Activated gamma-delta T cell treated with anti-CD3 and anti-CD28 coated beads, Interleukin-2, amount 50 U/mL, for 16 hours (primary cell): Measurements from ENCODE around the gene SEC22C.
"Not testable (repeated sequence)": the region's sequence is repeated elsewhere in the genome, so short reads cannot be mapped to it uniquely, and the experiment has no call there.

Source experiments
- DNase-seq: peaks from one replicate; pipeline ENCODE4 v3.0.0-alpha.2; 2020; ENCODE audit warnings: low read depth

Gene SEC22C

DNA sequence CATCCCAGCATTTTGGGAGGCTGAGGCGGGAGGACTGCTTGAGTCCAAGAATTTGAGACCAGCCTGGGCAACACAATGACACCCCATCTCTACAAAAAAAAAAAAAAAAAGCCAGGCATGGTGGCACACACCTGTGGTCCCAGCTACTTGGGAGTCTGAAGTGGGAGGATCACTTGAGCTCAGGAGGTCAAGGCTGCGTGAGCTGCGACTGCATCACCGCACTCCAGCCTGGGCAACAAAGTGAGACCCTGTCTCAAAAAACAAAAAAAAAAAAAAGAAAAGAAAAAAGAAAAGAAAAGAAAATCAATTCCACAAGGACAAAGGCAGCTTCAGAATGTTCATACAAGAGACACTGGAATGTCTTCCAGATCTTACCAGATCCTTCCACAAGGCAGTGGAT is 2.4 kb downstream of the SEC22C start:
- DNase-seq, result not testable (repeated sequence)

DNA sequence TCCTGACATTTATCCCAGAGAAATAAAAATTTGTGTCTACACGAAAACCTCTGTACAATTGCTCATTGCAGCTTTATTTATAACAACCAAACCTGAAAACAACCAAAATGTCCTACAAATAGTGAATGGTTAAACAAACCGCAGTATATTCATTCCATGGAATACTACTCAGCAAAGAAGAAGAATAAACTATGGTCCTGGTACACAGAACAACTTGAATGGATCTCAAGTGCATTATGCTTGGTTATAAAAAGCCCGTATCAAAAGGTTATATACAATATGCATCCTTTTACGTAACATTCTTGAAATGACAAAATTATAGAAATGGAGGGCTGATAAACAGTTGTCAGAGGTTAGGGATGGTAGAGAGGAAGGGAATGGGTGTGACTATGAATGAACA is 3.7 kb downstream of the SEC22C start:
- no peak for DNase-seq

DNA sequence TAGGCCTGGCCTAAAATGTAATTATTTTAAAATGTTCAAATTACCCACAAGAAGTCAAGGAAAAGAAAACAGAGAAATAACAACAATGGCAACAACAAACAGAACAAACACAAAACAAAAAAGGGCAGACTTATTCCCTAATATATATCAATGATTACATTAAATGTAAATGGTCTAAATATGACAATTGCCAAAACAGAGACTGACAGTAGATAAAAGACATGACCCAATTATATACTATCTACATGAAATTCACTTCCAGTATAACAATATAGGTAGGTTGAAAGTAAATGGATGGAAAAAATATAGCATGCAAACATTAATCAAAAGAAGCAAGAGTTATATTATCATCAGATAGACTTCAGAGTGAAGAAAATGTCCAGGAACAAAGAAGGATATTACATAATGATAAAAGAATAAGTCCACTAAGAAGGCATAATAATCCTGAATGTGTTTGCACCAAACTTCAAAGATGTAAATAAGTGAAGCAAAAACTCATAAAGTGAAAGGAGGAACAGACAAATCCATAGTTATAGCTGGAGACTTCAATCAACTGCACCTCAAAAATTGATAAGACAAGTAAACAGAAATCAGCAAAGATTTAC is 6.5 kb downstream of the SEC22C start:
- DNase-seq, result no peak

GRCh38 chr3:42572278-42572677 is 9.5 kb downstream of the SEC22C start:
- DNase-seq, result no peak

DNA sequence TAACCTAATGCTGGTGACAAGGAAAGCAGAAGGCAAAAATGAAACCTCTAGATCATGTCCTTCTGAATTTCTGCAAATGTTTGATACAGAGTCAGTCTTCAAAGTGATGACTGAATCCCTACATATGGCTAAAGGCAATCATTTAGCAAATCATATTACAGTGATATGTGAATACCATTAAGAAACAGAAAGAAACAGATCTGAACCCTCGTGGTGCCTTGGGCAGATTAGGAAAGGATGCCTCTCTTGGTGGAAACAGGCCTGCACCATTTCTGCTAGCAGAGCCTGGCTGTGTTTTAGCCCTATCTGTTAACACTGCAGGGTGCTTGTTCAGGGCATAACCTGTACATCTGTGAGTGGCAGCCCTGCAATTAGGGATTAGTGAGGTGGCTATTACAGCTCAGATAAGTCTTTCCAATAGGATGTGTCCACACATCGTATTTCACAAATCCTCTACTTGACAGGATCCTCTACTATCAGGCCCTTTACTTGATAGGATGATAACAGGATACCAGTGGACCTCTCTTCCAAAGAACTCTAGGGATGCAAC is 12.1 kb downstream of the SEC22C start:
- DNase-seq, result no peak

GRCh38 chr3:42562047-42562907 is 19.5 kb downstream of the SEC22C start:
- no peak for DNase-seq

DNA sequence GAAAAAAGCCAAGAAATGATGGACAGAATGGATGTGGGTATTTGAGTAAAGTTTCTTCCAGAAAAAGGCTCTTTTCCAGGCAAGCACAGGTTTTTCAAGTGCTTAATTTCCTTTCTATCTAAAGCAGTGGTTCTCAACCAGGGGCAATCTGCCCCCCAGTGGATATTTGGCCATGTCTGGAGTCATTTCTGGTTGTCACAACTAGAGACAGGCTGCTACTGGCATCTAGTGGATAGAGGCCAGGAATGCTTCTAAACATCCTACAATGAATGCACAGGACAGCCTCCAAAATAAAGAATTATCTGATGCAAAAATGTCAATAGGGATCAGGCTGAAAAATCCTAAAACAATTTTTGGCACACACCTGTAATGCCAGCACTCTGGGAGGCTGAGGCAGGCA is 23.9 kb downstream of the SEC22C start:
- no peak for DNase-seq

DNA sequence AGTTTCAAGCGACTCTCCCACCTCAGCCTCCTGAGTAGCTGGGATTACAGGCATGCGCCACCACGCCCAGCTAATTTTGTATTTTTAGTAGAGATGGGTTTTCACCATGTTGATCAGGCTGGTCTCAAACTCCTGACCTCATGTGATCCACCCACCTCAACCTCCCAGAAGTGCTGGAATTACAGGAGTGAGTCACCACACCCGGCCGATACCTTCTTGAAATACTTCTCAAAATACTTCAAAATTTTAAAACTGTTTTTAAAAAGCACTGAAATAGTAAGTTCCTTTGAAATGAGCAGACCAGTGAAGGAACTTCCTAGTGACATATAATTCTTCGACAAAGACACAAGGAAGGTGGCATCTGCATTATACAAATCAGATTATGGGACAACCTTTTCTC is 24.9 kb downstream of the SEC22C start:
- not testable (repeated sequence) for DNase-seq

GRCh38 chr3:42556089-42556632 is 25.6 kb downstream of the SEC22C start:
- DNase-seq, result no peak

DNA sequence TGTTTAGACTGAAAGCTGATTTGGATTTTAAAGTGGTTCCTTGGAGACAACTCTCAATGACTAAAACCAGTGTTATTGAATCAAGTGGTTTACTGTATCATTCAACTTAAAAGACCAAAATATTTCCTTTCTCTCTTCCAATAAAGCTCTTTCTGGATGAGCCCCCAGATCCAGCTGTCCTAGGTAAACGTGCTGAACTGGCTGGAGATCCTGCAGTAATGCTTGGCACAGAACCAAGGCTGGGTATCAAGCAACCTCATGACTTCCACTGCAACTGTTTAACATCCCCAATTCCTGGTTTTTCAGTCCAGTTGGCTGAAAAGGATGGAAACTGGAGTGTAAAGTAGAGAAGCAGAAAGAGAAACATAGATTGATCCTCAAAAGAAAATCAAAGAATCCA is 28.9 kb downstream of the SEC22C start:
- DNase-seq, result no peak

GRCh38 chr3:42550250-42550649 is 31.5 kb downstream of the SEC22C start:
- no peak for DNase-seq

DNA sequence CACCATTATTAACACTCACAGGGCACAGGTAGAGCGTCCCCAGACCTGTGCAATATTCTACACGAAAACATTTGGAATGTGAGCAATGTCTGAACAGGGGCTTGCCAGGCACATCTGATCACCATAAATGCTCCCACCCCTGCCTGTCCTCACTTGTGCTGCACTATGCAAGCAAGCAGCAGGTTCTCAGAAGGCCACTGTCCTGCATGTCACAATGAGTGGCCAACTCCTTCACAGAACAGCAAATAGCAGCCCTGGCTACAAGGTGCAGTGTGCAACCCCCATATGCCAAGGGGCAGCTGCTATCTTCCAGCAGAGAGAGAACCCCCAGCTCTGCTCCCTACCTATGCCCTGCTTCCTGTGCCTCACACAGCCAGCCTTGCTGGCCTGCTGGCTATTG is 32.6 kb downstream of the SEC22C start:
- DNase-seq, result no peak

- DNase-seq, result peak; percentile 64
Observed at GRCh38 chr3:42547401-42547945, 34.3 kb downstream of the SEC22C start.

DNA sequence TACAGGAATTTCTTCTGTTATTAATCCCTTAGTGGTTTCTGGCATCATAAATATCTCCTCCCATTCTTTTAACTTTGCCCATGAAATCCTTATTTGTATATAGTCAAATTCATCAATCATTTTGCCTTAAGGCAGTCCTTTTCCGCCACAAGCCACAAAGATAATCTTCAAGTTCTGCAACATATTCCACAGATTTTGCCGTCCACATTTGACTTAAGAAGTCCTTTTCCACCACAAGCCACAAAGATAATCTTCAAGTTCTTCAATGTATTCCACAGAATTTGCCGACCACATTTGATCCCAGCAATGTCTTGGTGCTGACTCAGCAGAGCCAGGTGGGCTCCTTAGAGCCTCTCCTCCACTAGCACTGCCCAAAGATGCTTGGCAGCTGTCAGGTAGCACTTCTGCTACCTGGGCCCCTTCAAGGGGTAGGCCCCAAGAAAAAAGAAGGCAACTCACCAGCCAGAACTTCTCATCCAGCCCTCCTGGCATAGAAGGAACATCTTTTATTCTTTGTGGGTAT is 35.0 kb downstream of the SEC22C start:
- DNase-seq, result no peak

DNA sequence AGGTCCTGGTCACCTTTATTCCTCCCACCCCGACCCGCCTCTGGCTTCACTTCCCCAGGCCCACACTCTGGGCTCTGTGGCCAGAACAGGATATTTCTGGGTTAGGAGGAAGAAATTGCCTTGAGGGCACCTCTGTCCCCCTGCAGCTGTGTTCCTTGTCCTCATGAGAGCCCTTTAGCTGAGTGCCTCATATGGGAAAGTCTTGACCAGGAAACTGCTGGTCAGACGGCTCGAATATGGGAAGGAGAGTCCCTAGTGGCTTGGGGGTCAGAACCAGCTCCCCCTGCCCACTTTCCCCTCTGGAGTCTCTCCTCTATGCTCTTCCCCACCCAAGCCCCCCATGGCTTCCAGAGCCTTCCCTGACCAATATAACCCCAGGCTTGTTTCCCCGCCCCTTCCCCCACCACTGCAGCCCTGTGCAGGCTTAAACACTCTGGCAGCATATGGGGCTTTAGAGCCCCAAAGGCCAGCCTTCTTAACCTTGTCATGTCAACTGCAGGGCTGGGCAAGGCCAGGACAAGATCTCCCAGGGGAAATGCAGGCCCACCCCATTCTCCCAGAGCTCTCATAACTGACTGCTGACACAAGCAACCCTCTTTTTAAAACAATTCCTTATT is 36.4 kb downstream of the SEC22C start:
- no peak for DNase-seq

DNA sequence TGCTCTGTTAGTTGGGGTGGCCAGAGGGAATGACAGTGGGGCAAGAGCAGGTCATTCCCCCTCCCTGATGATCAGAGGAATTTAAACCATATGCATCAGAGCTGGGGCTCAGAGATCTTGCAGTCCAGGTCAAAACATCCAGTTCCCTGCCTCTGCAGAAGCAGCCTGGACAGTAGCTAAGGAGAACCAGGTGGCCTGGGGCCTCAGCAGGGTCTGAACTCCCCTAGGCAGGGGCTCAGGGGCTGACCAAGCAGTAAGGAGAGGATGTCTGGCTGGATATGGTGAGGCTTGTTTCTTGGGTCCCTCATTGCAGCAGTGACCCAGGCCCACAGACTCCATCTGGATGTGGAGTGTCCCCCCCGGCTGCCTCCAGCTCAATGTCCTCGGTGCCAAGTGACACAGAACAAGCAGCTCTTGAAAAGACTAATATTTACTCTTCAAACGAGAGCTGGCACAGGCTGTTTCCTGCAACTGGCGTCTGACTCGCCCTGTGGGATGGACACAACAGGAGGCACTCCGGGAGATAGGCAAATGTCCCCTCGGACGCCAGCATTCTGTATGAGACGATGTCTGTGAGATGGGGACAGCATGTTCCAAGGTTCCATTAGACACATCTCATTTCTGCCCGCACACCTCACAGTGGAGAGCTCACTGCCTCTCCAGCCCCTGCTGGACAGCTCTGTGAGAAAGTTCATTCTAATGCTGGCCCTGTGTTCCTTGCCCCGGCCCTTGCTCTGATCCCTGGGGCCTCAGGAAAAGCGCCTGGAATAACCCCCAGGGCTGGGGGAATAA is 37.1 kb downstream of the SEC22C start:
- no peak for DNase-seq

GRCh38 chr3:42541079-42541478 is 40.7 kb downstream of the SEC22C start:
- DNase-seq, result no peak

- DNase-seq, result peak; percentile 51
Observed at GRCh38 chr3:42539871-42540714, 41.7 kb downstream of the SEC22C start.

- no peak for DNase-seq
Observed at GRCh38 chr3:42537350-42537749, 44.4 kb downstream of the SEC22C start.
